GM06990 (cell line): ENCODE data around the gene SP8.

ENCODE experiments used
- DNase-seq: peaks from one replicate; pipeline ENCODE4 v3.0.0-alpha.2; 2011; ENCODE audit not compliant: insufficient read length; ENCODE audit errors: extremely low read depth
- H3K27me3 ChIP-seq: replicated peaks from 2 replicates; pipeline ENCODE4 v1.6.0; 2011; ENCODE audit warnings: low read length; ENCODE audit not compliant: control insufficient read depth, insufficient read depth
- H3K36me3 ChIP-seq: 2 replicates; pipeline ENCODE4 v1.5.1; 2011; ENCODE audit warnings: low read length; ENCODE audit not compliant: control insufficient read depth, insufficient read depth
- H3K4me3 ChIP-seq: replicated peaks from 2 replicates; pipeline ENCODE4 v1.5.1; 2011; ENCODE audit warnings: low read depth, mild to moderate bottlenecking, control low read depth, low read length
- CTCF ChIP-seq: IDR thresholded peaks from 2 replicates; pipeline ENCODE4 v1.5.1; 2011; ENCODE audit warnings: low read length, control low read depth, mild to moderate bottlenecking, inconsistent platforms; ENCODE audit not compliant: insufficient read depth, poor library complexity, severe bottlenecking

The SP8 gene

DNA sequence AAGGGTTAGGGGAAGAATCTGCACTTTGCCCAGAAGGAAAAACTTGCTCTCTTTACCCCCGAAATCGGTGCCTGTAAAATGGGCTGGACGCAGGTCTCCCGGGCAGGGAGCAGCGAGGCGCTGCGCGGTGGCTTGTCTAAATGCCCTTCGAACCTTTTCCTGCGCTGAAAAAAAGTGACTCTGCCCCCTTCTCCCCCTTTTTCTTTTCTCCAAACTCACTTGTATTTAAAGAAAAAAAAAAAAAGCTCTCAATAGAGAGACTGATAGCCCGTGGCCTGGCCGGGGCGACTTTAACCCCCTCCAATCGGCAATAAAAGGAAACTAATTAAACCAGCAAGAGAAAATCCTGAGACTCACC, 286 bp downstream of the SP8 start:
- no peak for TF ChIP-seq CTCF
- no peaks in the 10 kb centered on the region; the same call in 1 of the 2 replicates for H3K27me3 ChIP-seq
- peak overlapping the region; percentile 35 for H3K4me3 ChIP-seq
- DNase-seq = no peak
- no peaks in the 10 kb centered on the region for H3K36me3 ChIP-seq

- TF ChIP-seq CTCF = no peak
- peak overlapping the region; percentile 35 for H3K4me3 ChIP-seq
- H3K36me3 ChIP-seq = no peaks in the 10 kb centered on the region
- DNase-seq = no peak
- H3K27me3 ChIP-seq = no peaks in the 10 kb centered on the region; the same call in 1 of the 2 replicates
These were observed 655 bp downstream of the SP8 start for GRCh38 chr7:20786049-20786412.

DNA sequence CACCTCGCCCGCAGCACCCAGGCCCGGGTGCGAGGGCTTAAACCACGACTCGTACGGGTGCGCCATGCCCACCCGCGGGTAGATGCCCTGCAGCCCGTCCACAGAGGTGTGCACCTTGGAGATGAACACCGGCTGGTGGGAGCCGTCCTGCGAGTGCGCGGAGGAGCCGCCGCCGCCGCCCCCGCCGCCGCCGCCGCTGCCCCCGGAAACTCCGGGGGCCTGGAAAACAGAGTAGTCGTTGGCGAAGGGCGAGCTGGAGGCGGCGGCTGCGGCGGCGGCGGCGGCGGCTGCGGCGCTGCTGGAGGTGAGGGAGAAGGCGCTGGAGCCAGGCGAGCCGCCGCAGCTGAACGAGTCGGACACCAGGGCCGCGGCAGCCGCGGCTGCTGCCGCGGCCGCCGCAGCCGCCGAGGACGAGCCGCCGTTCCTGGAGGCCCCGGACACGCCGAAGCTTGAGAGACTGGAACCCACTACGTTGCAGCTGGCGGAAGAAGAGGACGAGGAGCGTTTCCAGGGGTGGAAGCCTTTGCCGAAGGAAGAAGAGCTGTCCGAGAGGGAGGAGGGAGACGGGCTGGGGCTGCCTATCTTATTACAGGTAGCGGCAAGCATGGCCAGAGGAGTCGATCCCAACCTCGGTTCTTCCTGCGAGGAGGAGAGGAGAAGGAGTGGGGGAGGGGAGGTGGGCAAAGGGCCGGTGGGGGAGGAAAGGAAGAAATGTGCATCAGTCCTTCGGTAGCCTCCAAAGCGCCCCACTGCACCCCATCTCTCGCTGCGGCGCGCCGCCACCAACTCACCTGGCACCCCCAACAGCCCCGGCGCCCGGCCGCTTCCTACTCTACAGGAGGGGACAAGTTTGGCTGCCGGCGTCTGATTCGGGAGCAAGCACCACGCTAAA, 1.3 kb downstream of the SP8 start:
- TF ChIP-seq CTCF = no peak
- H3K36me3 ChIP-seq = no peaks in the 10 kb centered on the region
- no peak overlapping the region for H3K4me3 ChIP-seq
- DNase-seq = no peak
- no peaks in the 10 kb centered on the region; the same call in 1 of the 2 replicates for H3K27me3 ChIP-seq

GRCh38 chr7:20784388-20785156, 2.1 kb downstream of the SP8 start:
- Histone ChIP-seq H3K27me3 (no peaks in the 10 kb centered on the region; the same call in 1 of the 2 replicates), H3K36me3 (no peaks in the 10 kb centered on the region), H3K4me3 (no peak overlapping the region)
- no peak for TF ChIP-seq CTCF
- no peak for DNase-seq

- Histone ChIP-seq H3K36me3 (no peaks in the 10 kb centered on the region), H3K4me3 (no peak overlapping the region), H3K27me3 (no peaks in the 10 kb centered on the region; the same call in 1 of the 2 replicates)
- DNase-seq = no peak
- no peak for TF ChIP-seq CTCF
These were observed 2.8 kb downstream of the SP8 start for GRCh38 chr7:20783700-20784387.
